Measurements from ENCODE around the gene DEFB132.

- no peak for TF ChIP-seq EP300 (IDR thresholded peaks at IDR 0.05; ENCODE audit: borderline replicate concordance in 1 of 2, low read depth in 1 of 2, low read length in 1 of 2)
- no peak for TF ChIP-seq USF1 (IDR thresholded peaks at IDR 0.05; ENCODE audit: borderline replicate concordance, low read depth)
- TF ChIP-seq REST (IDR thresholded peaks at IDR 0.05; ENCODE audit: low read depth, low read length) = no peak
- TF ChIP-seq POLR2AphosphoS5 (IDR thresholded peaks at IDR 0.05; ENCODE audit: low read depth, low read length) = no peak
- TF ChIP-seq TAF1 (IDR thresholded peaks at IDR 0.05; ENCODE audit: borderline replicate concordance, low read depth, low read length) = no peak
- TF ChIP-seq NFIC (IDR thresholded peaks at IDR 0.05; ENCODE audit: borderline replicate concordance) = no peak
These were observed 20.7 kb downstream of the DEFB132 start for GRCh38 chr20:278181-278580.
